Body of pancreas (tissue), 4 donors: ENCODE data around the gene PALM3.

ENCODE experiments used
- POLR2A ChIP-seq, 3 donors: fragments of 450-650 bp; IDR thresholded peaks; one replicate each; pipeline ENCODE4 v1.6.1; 2016; ENCODE audit warnings: antibody characterized with exemption in 3 of 3, mild to moderate bottlenecking in 2 of 3
- TF ChIP-seq, protein P1 (sequence below), 7 experiments: fragments of 450-650 bp in 4 of 7; fragments of 200-600 bp in 3 of 7; sonication (generic) in 3 of 7; IDR thresholded peaks; one replicate each; pipeline ENCODE4 v1.5.1; 2016 to 2019; ENCODE audit warnings: antibody characterized with exemption in 7 of 7

DNA sequence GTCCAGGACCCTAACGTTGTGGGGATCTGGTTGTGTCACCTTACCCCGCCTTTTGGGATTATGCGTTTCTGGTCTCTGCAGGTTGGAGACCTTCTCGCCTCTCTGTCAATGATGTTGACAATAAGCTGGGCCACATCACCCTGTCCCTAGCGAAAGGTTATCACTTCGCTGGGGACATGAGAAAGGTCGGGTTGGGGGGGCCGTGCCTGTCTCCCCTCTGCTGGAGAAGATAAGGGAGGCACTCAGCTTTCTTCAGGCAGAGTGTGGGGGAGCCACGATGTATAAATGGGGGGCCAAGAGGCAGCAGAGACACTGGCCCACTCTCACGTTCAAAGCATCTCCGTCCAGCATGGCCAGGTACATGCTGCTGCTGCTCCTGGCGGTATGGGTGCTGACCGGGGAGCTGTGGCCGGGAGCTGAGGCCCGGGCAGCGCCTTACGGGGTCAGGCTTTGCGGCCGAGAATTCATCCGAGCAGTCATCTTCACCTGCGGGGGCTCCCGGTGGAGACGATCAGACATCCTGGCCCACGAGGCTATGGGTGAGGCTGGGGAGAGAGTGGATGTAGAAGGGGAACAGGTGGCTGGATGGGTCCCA is 33.9 kb downstream of the PALM3 start, which contains the start of gene RLN3:
- TF ChIP-seq, protein P1, sequence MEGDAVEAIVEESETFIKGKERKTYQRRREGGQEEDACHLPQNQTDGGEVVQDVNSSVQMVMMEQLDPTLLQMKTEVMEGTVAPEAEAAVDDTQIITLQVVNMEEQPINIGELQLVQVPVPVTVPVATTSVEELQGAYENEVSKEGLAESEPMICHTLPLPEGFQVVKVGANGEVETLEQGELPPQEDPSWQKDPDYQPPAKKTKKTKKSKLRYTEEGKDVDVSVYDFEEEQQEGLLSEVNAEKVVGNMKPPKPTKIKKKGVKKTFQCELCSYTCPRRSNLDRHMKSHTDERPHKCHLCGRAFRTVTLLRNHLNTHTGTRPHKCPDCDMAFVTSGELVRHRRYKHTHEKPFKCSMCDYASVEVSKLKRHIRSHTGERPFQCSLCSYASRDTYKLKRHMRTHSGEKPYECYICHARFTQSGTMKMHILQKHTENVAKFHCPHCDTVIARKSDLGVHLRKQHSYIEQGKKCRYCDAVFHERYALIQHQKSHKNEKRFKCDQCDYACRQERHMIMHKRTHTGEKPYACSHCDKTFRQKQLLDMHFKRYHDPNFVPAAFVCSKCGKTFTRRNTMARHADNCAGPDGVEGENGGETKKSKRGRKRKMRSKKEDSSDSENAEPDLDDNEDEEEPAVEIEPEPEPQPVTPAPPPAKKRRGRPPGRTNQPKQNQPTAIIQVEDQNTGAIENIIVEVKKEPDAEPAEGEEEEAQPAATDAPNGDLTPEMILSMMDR (IDR thresholded peaks at IDR 0.05): no peak
- TF ChIP-seq POLR2A (IDR thresholded peaks at IDR 0.05): no peak
